Suprapubic skin (tissue), 4 donors: ENCODE results near the gene DRD3.

Source experiments
- EP300 ChIP-seq: sonication (generic); formaldehyde crosslinking; IDR thresholded peaks from one replicate; pipeline ENCODE4 v1.6.1; 2017; ENCODE audit warnings: antibody characterized with exemption
- POLR2AphosphoS5 ChIP-seq, 3 donors: sonication (generic); formaldehyde crosslinking; IDR thresholded peaks; one replicate each; pipeline ENCODE4 v1.6.1; 2017; ENCODE audit warnings: antibody characterized with exemption in 3 of 3

DNA sequence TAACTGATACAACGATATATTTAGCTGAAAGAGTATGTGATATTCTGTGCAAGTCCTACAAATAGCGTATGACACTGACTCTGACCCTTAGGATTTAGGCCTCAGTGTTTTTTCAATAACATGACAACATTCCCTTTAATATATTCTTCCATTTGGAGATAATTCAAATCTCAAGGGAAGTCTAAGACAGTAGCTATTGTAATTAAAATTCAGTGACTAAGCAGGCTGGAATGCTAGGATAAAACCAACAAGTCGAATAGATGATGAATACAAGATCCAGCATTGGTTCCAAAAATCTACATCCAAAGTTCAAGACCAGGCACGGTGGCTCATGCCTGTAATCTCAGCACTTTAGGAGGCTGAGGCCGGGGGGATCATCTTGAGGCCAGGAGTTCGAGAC lies 66.2 kb downstream of the DRD3 start:
- TF ChIP-seq POLR2AphosphoS5 (IDR thresholded peaks at IDR 0.05) (no peak), EP300 (no peak)
